GM23248 (cell line): ENCODE results near the gene PTPRN2. TPM values are rescaled to one million over a fixed set of nuclear protein-coding genes. Genes with fewer than 3 reads are reported as not detected.

ENCODE experiments used
- DNase-seq: peaks from one replicate; pipeline ENCODE4 v3.0.0-alpha.2; 2015
- H2AFZ ChIP-seq: fragments of 200-600 bp; sonication (generic); 2 replicates; pipeline ENCODE4 v1.6.1; 2016; ENCODE audit warnings: antibody characterized with exemption
- H3F3A ChIP-seq: fragments of 200-600 bp; sonication (generic); 2 replicates; pipeline ENCODE4 v1.6.1; 2016; ENCODE audit warnings: mild to moderate bottlenecking, antibody characterized with exemption, mixed run types; ENCODE audit not compliant: insufficient read depth
- H3K27ac ChIP-seq: fragments of 200-600 bp; sonication (generic); 2 replicates; pipeline ENCODE4 v1.5.1; 2016; ENCODE audit warnings: mild to moderate bottlenecking
- H3K27me3 ChIP-seq: fragments of 200-600 bp; sonication (generic); replicated peaks from 2 replicates; pipeline ENCODE4 v1.6.1; 2016; ENCODE audit warnings: mild to moderate bottlenecking; ENCODE audit not compliant: insufficient read depth
- H3K36me3 ChIP-seq: fragments of 200-600 bp; sonication (generic); 2 replicates; pipeline ENCODE4 v1.6.1; 2016; ENCODE audit warnings: low read depth, mild to moderate bottlenecking
- H3K4me1 ChIP-seq: fragments of 200-600 bp; sonication (generic); 2 replicates; pipeline ENCODE4 v1.6.1; 2016; ENCODE audit warnings: mild to moderate bottlenecking; ENCODE audit not compliant: insufficient read depth
- H3K4me2 ChIP-seq: fragments of 200-600 bp; sonication (generic); one replicate; pipeline ENCODE4 v1.6.1; 2016; ENCODE audit warnings: mild to moderate bottlenecking; ENCODE audit not compliant: unreplicated experiment
- H3K4me3 ChIP-seq: fragments of 200-600 bp; sonication (generic); 2 replicates; pipeline ENCODE4 v1.5.1; 2016; ENCODE audit warnings: mild to moderate bottlenecking
- H3K79me2 ChIP-seq: fragments of 200-600 bp; sonication (generic); 2 replicates; pipeline ENCODE4 v1.6.1; 2016; ENCODE audit warnings: mild to moderate bottlenecking; ENCODE audit not compliant: insufficient read depth
- H3K9ac ChIP-seq: fragments of 200-600 bp; sonication (generic); 2 replicates; pipeline ENCODE4 v1.6.1; 2016; ENCODE audit warnings: mild to moderate bottlenecking
- H3K9me2 ChIP-seq: fragments of 200-600 bp; sonication (generic); 2 replicates; pipeline ENCODE4 v1.6.1; 2016; ENCODE audit warnings: mixed run types, mild to moderate bottlenecking, moderate library complexity; ENCODE audit not compliant: insufficient read depth
- H3K9me3 ChIP-seq: fragments of 200-600 bp; sonication (generic); one replicate; pipeline ENCODE4 v1.6.1; 2017; ENCODE audit warnings: low read depth
- H4K20me1 ChIP-seq: fragments of 200-600 bp; sonication (generic); 2 replicates; pipeline ENCODE4 v1.6.0; 2016; ENCODE audit not compliant: insufficient read depth
- EZH2 ChIP-seq: fragments of 200-600 bp; sonication (generic); IDR thresholded peaks from 2 replicates; pipeline ENCODE4 v1.6.1; 2018; ENCODE audit warnings: antibody characterized with exemption, mild to moderate bottlenecking; ENCODE audit not compliant: insufficient read depth, poor library complexity, severe bottlenecking
- EZH2phosphoT487 ChIP-seq: fragments of 200-600 bp; sonication (generic); IDR thresholded peaks from 2 replicates; pipeline ENCODE4 v1.6.1; 2018; ENCODE audit warnings: antibody characterized with exemption, moderate library complexity, mild to moderate bottlenecking, low read depth; ENCODE audit not compliant: insufficient read depth
- WGBS, 2 experiments: methylation state at CpG; one replicate each; pipeline ENCODE4 v1.1.6; 2015 to 2017; ENCODE audit warnings: low lambda C conversion rate in 2 of 2, low coverage in 1 of 2; ENCODE audit errors: missing lambda C conversion rate in 2 of 2; 5-methylcytosine and 5-hydroxymethylcytosine counted together
- in situ Hi-C: fragments of 300-500 bp; cut with MboI; formaldehyde crosslinking; loops from 2 replicates; pipeline ENCODE4 v1.15.0; 2020
- polyA plus RNA-seq: library from polyadenylated mRNA; unstranded; fragments of >200 nt; fragmentation: Nextera tagmentation; extraction: Ambion mirVana; gene quantifications from 2 replicates; pipeline ENCODE4 v1.2.1, GENCODE V29; 2016
- total RNA-seq: library from RNA; depleted of rRNA; stranded (reverse); fragments of >200 nt; shearing (Covaris generic); gene quantifications from 2 replicates; pipeline ENCODE4 v1.2.3, GENCODE V29; 2014

The PTPRN2 gene
- total and polyA plus RNA-seq, 2 experiments from 2014 or later = 0.13 TPM; not detected in 1

- no peaks in the 10 kb centered on the region for H3K27me3 ChIP-seq
- H3K4me3 ChIP-seq = no peak overlapping the region
- no peak overlapping the region for H2AFZ ChIP-seq
- H3K9ac ChIP-seq = no peak overlapping the region
- DNase-seq = no peak
- no peaks in the 10 kb centered on the region for H3K9me3 ChIP-seq
- H3K9me2 ChIP-seq = no peaks in the 10 kb centered on the region
- in situ Hi-C loops = no loop called here
- no peaks in the 10 kb centered on the region for H4K20me1 ChIP-seq
- no peaks in the 10 kb centered on the region for H3K36me3 ChIP-seq
- H3K79me2 ChIP-seq = no peaks in the 10 kb centered on the region
- 43 to 45% methylated on average over 18 of the region's 18 CpGs for WGBS, 2 experiments
- H3F3A ChIP-seq = no peaks in the 10 kb centered on the region
- no peak for TF ChIP-seq EZH2phosphoT487
- no peak for TF ChIP-seq EZH2
- no peak overlapping the region for H3K27ac ChIP-seq
- no peaks in the 10 kb centered on the region for H3K4me1 ChIP-seq
- no peak overlapping the region for H3K4me2 ChIP-seq
These were observed 336.3 kb downstream of the PTPRN2 start for GRCh38 chr7:158251061-158251965.

- Histone ChIP-seq H3K4me3 (no peak overlapping the region), H3K36me3 (no peaks in the 10 kb centered on the region), H3K27me3 (no peaks in the 10 kb centered on the region), H3K4me1 (no peaks in the 10 kb centered on the region), H3K9me3 (no peaks in the 10 kb centered on the region), H4K20me1 (no peaks in the 10 kb centered on the region), H2AFZ (no peak overlapping the region), H3K9ac (no peak overlapping the region), H3K9me2 (no peaks in the 10 kb centered on the region), H3K27ac (no peak overlapping the region), H3K4me2 (no peak overlapping the region), H3F3A (no peaks in the 10 kb centered on the region), H3K79me2 (no peaks in the 10 kb centered on the region)
- WGBS, 2 experiments = 23 to 28% methylated on average over 9 of the region's 9 CpGs
- TF ChIP-seq EZH2 (no peak), EZH2phosphoT487 (no peak)
- DNase-seq = no peak
- in situ Hi-C loops = no loop called here
These were observed 337.9 kb downstream of the PTPRN2 start for GRCh38 chr7:158249692-158250091.

- TF ChIP-seq EZH2phosphoT487 (no peak), EZH2 (no peak)
- Histone ChIP-seq H3K9ac (no peak overlapping the region), H4K20me1 (no peaks in the 10 kb centered on the region), H3F3A (no peaks in the 10 kb centered on the region), H2AFZ (no peak overlapping the region), H3K27me3 (no peaks in the 10 kb centered on the region), H3K79me2 (no peaks in the 10 kb centered on the region), H3K4me2 (no peak overlapping the region), H3K4me3 (no peak overlapping the region), H3K4me1 (no peaks in the 10 kb centered on the region), H3K9me3 (no peaks in the 10 kb centered on the region), H3K27ac (no peak overlapping the region), H3K36me3 (no peaks in the 10 kb centered on the region), H3K9me2 (no peaks in the 10 kb centered on the region)
- no peak for DNase-seq
- WGBS, 2 experiments = 32 to 40% methylated on average over 10 of the region's 10 CpGs
- in situ Hi-C loops = no loop called here
These were observed 338.8 kb downstream of the PTPRN2 start for GRCh38 chr7:158248816-158249215.

- no peaks in the 10 kb centered on the region for H3K9me2 ChIP-seq
- no peak for TF ChIP-seq EZH2
- no peak for TF ChIP-seq EZH2phosphoT487
- no peaks in the 10 kb centered on the region for H3K27me3 ChIP-seq
- no peaks in the 10 kb centered on the region for H3K4me1 ChIP-seq
- H3K27ac ChIP-seq = no peak overlapping the region
- no peak overlapping the region for H3K4me2 ChIP-seq
- H3K9me3 ChIP-seq = no peaks in the 10 kb centered on the region
- H4K20me1 ChIP-seq = no peaks in the 10 kb centered on the region
- WGBS, 2 experiments = 41 to 43% methylated on average over 14 of the region's 14 CpGs
- H2AFZ ChIP-seq = no peak overlapping the region
- no peak for DNase-seq
- in situ Hi-C loops = no loop called here
- no peak overlapping the region for H3K4me3 ChIP-seq
- no peaks in the 10 kb centered on the region for H3K36me3 ChIP-seq
- H3K79me2 ChIP-seq = no peaks in the 10 kb centered on the region
- H3K9ac ChIP-seq = no peak overlapping the region
- H3F3A ChIP-seq = no peaks in the 10 kb centered on the region
These were observed 339.7 kb downstream of the PTPRN2 start for GRCh38 chr7:158247758-158248487.
